Sigmoid colon (tissue), 7 donors: Measurements from ENCODE around the gene ESYT1. TPM values are rescaled to one million over a fixed set of nuclear protein-coding genes. Genes with fewer than 3 reads are reported as not detected.
A peak's percentile ranks its signal among the peaks of the same experiment; 100 is the strongest.

Source experiments
- DNase-seq: peaks from one replicate; pipeline ENCODE4 v3.0.0-alpha.2; 2019
- H3K27ac ChIP-seq, 4 donors: fragments of 200-600 bp; sonication (generic); one replicate each; pipeline ENCODE4 v1.5.1; 2016 to 2019; ENCODE audit warnings: mild to moderate bottlenecking in 1 of 4
- H3K27me3 ChIP-seq, 3 donors: fragments of 200-600 bp; sonication (generic); one replicate each; pipeline ENCODE4 v1.5.1; 2019; ENCODE audit warnings: mild to moderate bottlenecking in 1 of 3
- H3K36me3 ChIP-seq, 4 donors: fragments of 200-600 bp; sonication (generic); one replicate each; pipeline ENCODE4 v1.5.1; 2016 to 2019
- H3K4me1 ChIP-seq, 4 donors: fragments of 200-600 bp; sonication (generic); one replicate each; pipeline ENCODE4 v1.5.1; 2017 to 2019
- H3K4me3 ChIP-seq, 4 donors: fragments of 200-600 bp; sonication (generic); one replicate each; pipeline ENCODE4 v1.5.1; 2017 to 2019; ENCODE audit warnings: mild to moderate bottlenecking in 2 of 4, moderate library complexity in 1 of 4
- H3K9me3 ChIP-seq, 4 donors: fragments of 200-600 bp in 3 of 4; sonication (generic) in 3 of 4; one replicate each; pipeline versions ENCODE4 v1.5.1 to v1.6.1; 2013 to 2019
- CTCF ChIP-seq, 4 experiments: fragments of 450-650 bp in 3 of 4; fragments of 200-600 bp in 1 of 4; IDR thresholded peaks; one replicate each; pipeline ENCODE4 v1.5.1; 2016 to 2019; ENCODE audit warnings: antibody characterized with exemption in 4 of 4, mild to moderate bottlenecking in 3 of 4, moderate library complexity in 2 of 4
- EP300 ChIP-seq, 4 donors: sonication (generic); formaldehyde crosslinking; IDR thresholded peaks; one replicate each; pipeline ENCODE4 v1.6.1; 2017; ENCODE audit warnings: antibody characterized with exemption in 4 of 4
- POLR2A ChIP-seq, 2 donors: fragments of 450-650 bp; IDR thresholded peaks; one replicate each; pipeline ENCODE4 v1.6.1; 2016; ENCODE audit warnings: antibody characterized with exemption in 2 of 2, mild to moderate bottlenecking in 2 of 2, moderate library complexity in 2 of 2
- POLR2AphosphoS5 ChIP-seq, 4 donors: sonication (generic); formaldehyde crosslinking; IDR thresholded peaks; one replicate each; pipeline ENCODE4 v1.6.1; 2017; ENCODE audit warnings: antibody characterized with exemption in 4 of 4
- WGBS, 2 donors: extraction: QIAGEN DNeasy Blood & Tissue Kit; methylation state at CpG; one replicate each; pipeline ENCODE4 v1.1.7; 2013; 5-methylcytosine and 5-hydroxymethylcytosine counted together
- intact Hi-C: fragments of 100-400 bp; cut with DNase I; formaldehyde crosslinking; loops from one replicate; pipeline ENCODE4 v1.15.1; 2023
- polyA plus RNA-seq, 3 donors: library from polyadenylated mRNA; stranded (reverse); fragments of 200-250 nt; gene quantifications; one replicate each; pipeline ENCODE4 v1.2.3, GENCODE V29; 2013
- total RNA-seq, 4 donors: library from RNA; depleted of rRNA; stranded (reverse); fragments of >200 nt; gene quantifications; one replicate each; pipeline ENCODE4 v1.1.0, GENCODE V29; 2016
- donor health status: healthy with polysubstance abuse.
- donor health status: Bipolar disorder and iron deficiency.
- donor health status: healthy.

ESYT1 gene
- total and polyA plus RNA-seq, 7 donors, result 9.0 to 102 (median 73.9) TPM

- no peaks in the 10 kb centered on the region for H3K9me3 ChIP-seq
- no peaks in the 10 kb centered on the region for H3K27me3 ChIP-seq
- peak overlapping the region; percentile 61 to 99 (median 78) for H3K4me3 ChIP-seq
- intact Hi-C loops, result loop anchor here (1.0 to 2.0 kb wide), 3 partner anchors 30 to 64 kb away; partner anchors contain the start of genes SMARCC2 and ZC3H10
- peaks cover 0 to 59% (median 42%) of the 10 kb centered on the region in 4 donors for H3K4me1 ChIP-seq
- 1% methylated on average over 6 of the region's 6 CpGs for WGBS, 2 donors
- peak overlapping the region; percentile 93 to 99 (median 94) for H3K27ac ChIP-seq
- DNase-seq, result peak; percentile 97
- peaks cover 35 to 45% (median 37%) of the 10 kb centered on the region in 4 donors for H3K36me3 ChIP-seq
- TF ChIP-seq EP300 (IDR thresholded peaks at IDR 0.05) (peak in 1 of 4 donors; percentile 32), POLR2A (IDR thresholded peaks at IDR 0.05) (peak; percentile 88 to 91), POLR2AphosphoS5 (IDR thresholded peaks at IDR 0.05) (peak; percentile 91 to 96 (median 94)), CTCF (IDR thresholded peaks at IDR 0.05) (no peak)
These were observed 30.9 kb downstream of the ESYT1 start for GRCh38 chr12:56158926-56159461.

GRCh38 chr12:56159482-56160192 lies 31.6 kb downstream of the ESYT1 start:
- H3K9me3 ChIP-seq, result no peaks in the 10 kb centered on the region
- intact Hi-C loops, result loop anchor here (2.0 kb wide), 2 partner anchors 41 to 63 kb away; partner anchors contain the start of gene ZC3H10
- DNase-seq, result no peak
- peaks cover 35 to 51% (median 37%) of the 10 kb centered on the region in 4 donors for H3K36me3 ChIP-seq
- TF ChIP-seq CTCF (IDR thresholded peaks at IDR 0.05) (peak in 1 of 4 experiments; percentile 18), EP300 (IDR thresholded peaks at IDR 0.05) (no peak)
- H3K4me1 ChIP-seq, result peaks cover 0 to 58% (median 42%) of the 10 kb centered on the region in 4 donors
- peak overlapping the region; percentile 61 to 99 (median 78) for H3K4me3 ChIP-seq
- no peaks in the 10 kb centered on the region for H3K27me3 ChIP-seq
- H3K27ac ChIP-seq, result peak overlapping the region; percentile 93 to 99 (median 94)
- 5 to 35% methylated on average over 8 of the region's 8 CpGs for WGBS, 2 donors

- Histone ChIP-seq H3K4me1 (peaks cover 0 to 58% (median 43%) of the 10 kb centered on the region in 4 donors), H3K9me3 (no peaks in the 10 kb centered on the region), H3K27me3 (no peaks in the 10 kb centered on the region), H3K36me3 (peaks cover 35 to 58% (median 41%) of the 10 kb centered on the region in 4 donors), H3K27ac (peak overlapping the region; percentile 93 to 99 (median 94)), H3K4me3 (peak overlapping the region; percentile 61 to 99 (median 78))
- intact Hi-C loops, result no loop called here
- 14 to 23% methylated on average over 7 of the region's 7 CpGs for WGBS, 2 donors
- no peak for DNase-seq
- no peak for TF ChIP-seq CTCF (IDR thresholded peaks at IDR 0.05)
- peak in 3 of 4 donors; percentile 20 to 43 (median 26) for TF ChIP-seq POLR2AphosphoS5 (IDR thresholded peaks at IDR 0.05)
These were observed 32.2 kb downstream of the ESYT1 start for GRCh38 chr12:56160193-56160763.

- Histone ChIP-seq H3K27me3 (no peaks in the 10 kb centered on the region), H3K9me3 (no peaks in the 10 kb centered on the region), H3K36me3 (peaks cover 35 to 66% (median 45%) of the 10 kb centered on the region in 4 donors), H3K4me1 (peaks cover 0 to 58% (median 46%) of the 10 kb centered on the region in 4 donors), H3K4me3 (peak overlapping the region; percentile 61 to 99 (median 78)), H3K27ac (peak overlapping the region; percentile 93 to 99 (median 94))
- DNase-seq, result no peak
- TF ChIP-seq POLR2AphosphoS5 (IDR thresholded peaks at IDR 0.05), result no peak
- no peak for TF ChIP-seq CTCF (IDR thresholded peaks at IDR 0.05)
- TF ChIP-seq POLR2A (IDR thresholded peaks at IDR 0.05), result no peak
- no peak for TF ChIP-seq EP300 (IDR thresholded peaks at IDR 0.05)
- WGBS, 2 donors, result 66 to 74% methylated on average over 11 of the region's 11 CpGs
- intact Hi-C loops, result no loop called here
These were observed 33.0 kb downstream of the ESYT1 start for GRCh38 chr12:56160894-56161689.
